Breast epithelium (tissue), 4 donors: ENCODE measurements around the gene PCGF2. TPM values are rescaled to one million over a fixed set of nuclear protein-coding genes. Genes with fewer than 3 reads are reported as not detected.

Experiments used
- DNase-seq, 2 donors: peaks; one replicate each; pipeline ENCODE4 v3.0.0-alpha.2; 2019; ENCODE audit warnings: low spot score in 2 of 2
- H3K27ac ChIP-seq, 2 donors: fragments of 200-600 bp; sonication (generic) in 1 of 2; one replicate each; pipeline ENCODE4 v1.5.1; 2016 to 2019; ENCODE audit warnings: mild to moderate bottlenecking in 1 of 2
- H3K27me3 ChIP-seq, 2 donors: fragments of 200-600 bp; sonication (generic) in 1 of 2; one replicate each; pipeline versions ENCODE4 v1.5.1 to v1.6.0; 2017 to 2019; ENCODE audit warnings: control low read depth in 1 of 2, mild to moderate bottlenecking in 1 of 2
- H3K36me3 ChIP-seq: fragments of 200-600 bp; one replicate; pipeline ENCODE4 v1.5.1; 2019
- H3K4me1 ChIP-seq, 2 donors: fragments of 200-600 bp; sonication (generic); one replicate each; pipeline ENCODE4 v1.5.1; 2016 to 2019; ENCODE audit warnings: control low read depth in 1 of 2
- H3K4me3 ChIP-seq, 3 donors: fragments of 200-600 bp; sonication (generic); 1 replicate in 2 of 3; 2 replicates in 1 of 3; pipeline ENCODE4 v1.5.1; 2016 to 2019; ENCODE audit warnings: mild to moderate bottlenecking in 3 of 3, moderate library complexity in 2 of 3
- H3K9me3 ChIP-seq, 2 donors: fragments of 200-600 bp; sonication (generic) in 1 of 2; one replicate each; pipeline ENCODE4 v1.5.1; 2016 to 2019; ENCODE audit warnings: control low read depth in 1 of 2
- CTCF ChIP-seq, 3 donors: fragments of 450-650 bp; IDR thresholded peaks; one replicate each; pipeline ENCODE4 v1.5.1; 2016 to 2017; ENCODE audit warnings: antibody characterized with exemption in 3 of 3, mild to moderate bottlenecking in 3 of 3, moderate library complexity in 3 of 3
- POLR2A ChIP-seq: fragments of 450-650 bp; IDR thresholded peaks from one replicate; pipeline ENCODE4 v1.6.1; 2016; ENCODE audit warnings: antibody characterized with exemption, mild to moderate bottlenecking, moderate library complexity
- POLR2AphosphoS5 ChIP-seq, 3 donors: sonication (generic); formaldehyde crosslinking; IDR thresholded peaks; one replicate each; pipeline ENCODE4 v1.6.1; 2017; ENCODE audit warnings: antibody characterized with exemption in 3 of 3
- intact Hi-C: fragments of 100-400 bp; cut with DNase I; formaldehyde crosslinking; loops from one replicate; pipeline ENCODE4 v1.15.1; 2023; ENCODE audit warnings: low total_unique reads
- total RNA-seq, 3 donors: library from RNA; depleted of rRNA; stranded (reverse); fragments of >200 nt; gene quantifications; one replicate each; pipeline ENCODE4 v1.1.0, GENCODE V29; 2016

PCGF2 gene
- total RNA-seq, 3 donors from 2014 or later = 6.4 to 9.5 (median 9.3) TPM

GRCh38 chr17:38716368-38717005 lies 31.6 kb downstream of the PCGF2 start:
- intact Hi-C loops = no loop called here
- DNase-seq = no peak
- no peaks in the 10 kb centered on the region for H3K4me1 ChIP-seq
- no peaks in the 10 kb centered on the region for H3K27me3 ChIP-seq
- H3K36me3 ChIP-seq = peaks cover 19% of the 10 kb centered on the region
- no peak overlapping the region for H3K4me3 ChIP-seq
- no peaks in the 10 kb centered on the region for H3K9me3 ChIP-seq
- no peak overlapping the region for H3K27ac ChIP-seq
- TF ChIP-seq POLR2A = no peak
- no peak for TF ChIP-seq CTCF (IDR thresholded peaks at IDR 0.05)
- no peak for TF ChIP-seq POLR2AphosphoS5 (IDR thresholded peaks at IDR 0.05)

GRCh38 chr17:38715216-38715943 lies 32.8 kb downstream of the PCGF2 start:
- Histone ChIP-seq H3K36me3 (peaks cover 19% of the 10 kb centered on the region), H3K9me3 (no peaks in the 10 kb centered on the region), H3K27me3 (no peaks in the 10 kb centered on the region), H3K4me3 (no peak overlapping the region), H3K4me1 (no peaks in the 10 kb centered on the region), H3K27ac (no peak overlapping the region)
- no peak for DNase-seq
- TF ChIP-seq CTCF (IDR thresholded peaks at IDR 0.05) (no peak), POLR2A (no peak), POLR2AphosphoS5 (IDR thresholded peaks at IDR 0.05) (no peak)
- intact Hi-C loops = no loop called here

GRCh38 chr17:38713456-38714075 lies 34.6 kb downstream of the PCGF2 start:
- intact Hi-C loops = no loop called here
- H3K36me3 ChIP-seq = peaks cover 23% of the 10 kb centered on the region

GRCh38 chr17:38712593-38712992 lies 35.5 kb downstream of the PCGF2 start:
- TF ChIP-seq POLR2A (no peak), CTCF (IDR thresholded peaks at IDR 0.05) (no peak), POLR2AphosphoS5 (IDR thresholded peaks at IDR 0.05) (no peak)
- peaks cover 23% of the 10 kb centered on the region for H3K36me3 ChIP-seq

More at GRCh38 chr17:38713456-38714075, 34.6 kb downstream of the PCGF2 start:
- H3K9me3 ChIP-seq = no peaks in the 10 kb centered on the region
- no peak for DNase-seq
- H3K4me3 ChIP-seq = no peak overlapping the region
- TF ChIP-seq POLR2A = no peak
- no peak for TF ChIP-seq CTCF (IDR thresholded peaks at IDR 0.05)
- no peak for TF ChIP-seq POLR2AphosphoS5 (IDR thresholded peaks at IDR 0.05)
- H3K27ac ChIP-seq = no peak overlapping the region
- no peaks in the 10 kb centered on the region for H3K27me3 ChIP-seq
- H3K4me1 ChIP-seq = no peaks in the 10 kb centered on the region

More at GRCh38 chr17:38712593-38712992, 35.5 kb downstream of the PCGF2 start:
- Histone ChIP-seq H3K27me3 (no peaks in the 10 kb centered on the region), H3K27ac (no peak overlapping the region), H3K9me3 (no peaks in the 10 kb centered on the region), H3K4me3 (no peak overlapping the region), H3K4me1 (no peaks in the 10 kb centered on the region)
- intact Hi-C loops = no loop called here
- no peak for DNase-seq
